Measurements from ENCODE around the gene RNPEPL1.
A peak's percentile ranks its signal among the peaks of the same experiment; 100 is the strongest.

The RNPEPL1 gene

DNA sequence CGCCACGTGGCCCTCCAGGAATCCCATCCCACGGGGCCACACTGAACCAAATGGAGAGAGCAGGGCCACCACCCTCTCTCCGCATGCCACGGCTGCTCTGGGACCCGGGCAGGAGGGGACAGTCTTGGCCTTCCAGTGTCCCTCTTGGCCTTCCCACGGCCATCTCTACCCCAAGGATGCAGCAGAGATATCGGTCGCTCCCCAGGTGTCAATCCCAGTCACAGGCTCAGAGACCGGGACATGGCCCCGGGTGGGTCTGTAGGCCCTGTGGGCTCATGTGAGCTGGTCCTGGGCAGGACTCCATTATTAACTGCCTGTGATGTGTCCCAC lies 33.5 kb downstream of the RNPEPL1 start:
- no peak overlapping the region for H3K4me3 ChIP-seq (replicated peaks; ENCODE audit: low read depth, low read length)
- TF ChIP-seq, protein P1, sequence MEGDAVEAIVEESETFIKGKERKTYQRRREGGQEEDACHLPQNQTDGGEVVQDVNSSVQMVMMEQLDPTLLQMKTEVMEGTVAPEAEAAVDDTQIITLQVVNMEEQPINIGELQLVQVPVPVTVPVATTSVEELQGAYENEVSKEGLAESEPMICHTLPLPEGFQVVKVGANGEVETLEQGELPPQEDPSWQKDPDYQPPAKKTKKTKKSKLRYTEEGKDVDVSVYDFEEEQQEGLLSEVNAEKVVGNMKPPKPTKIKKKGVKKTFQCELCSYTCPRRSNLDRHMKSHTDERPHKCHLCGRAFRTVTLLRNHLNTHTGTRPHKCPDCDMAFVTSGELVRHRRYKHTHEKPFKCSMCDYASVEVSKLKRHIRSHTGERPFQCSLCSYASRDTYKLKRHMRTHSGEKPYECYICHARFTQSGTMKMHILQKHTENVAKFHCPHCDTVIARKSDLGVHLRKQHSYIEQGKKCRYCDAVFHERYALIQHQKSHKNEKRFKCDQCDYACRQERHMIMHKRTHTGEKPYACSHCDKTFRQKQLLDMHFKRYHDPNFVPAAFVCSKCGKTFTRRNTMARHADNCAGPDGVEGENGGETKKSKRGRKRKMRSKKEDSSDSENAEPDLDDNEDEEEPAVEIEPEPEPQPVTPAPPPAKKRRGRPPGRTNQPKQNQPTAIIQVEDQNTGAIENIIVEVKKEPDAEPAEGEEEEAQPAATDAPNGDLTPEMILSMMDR (IDR thresholded peaks at IDR 0.05; ENCODE audit: low read length, missing control alignments) = no peak
- DNase-seq (ENCODE audit: low read depth) = no peak

- DNase-seq (ENCODE audit: low read depth) = no peak
- no peak overlapping the region for H3K4me3 ChIP-seq (replicated peaks; ENCODE audit: low read depth, low read length)
- TF ChIP-seq, protein P1 (IDR thresholded peaks at IDR 0.05; ENCODE audit: low read length, missing control alignments) = no peak
These were observed 34.2 kb downstream of the RNPEPL1 start for GRCh38 chr2:240602266-240603050.

DNA sequence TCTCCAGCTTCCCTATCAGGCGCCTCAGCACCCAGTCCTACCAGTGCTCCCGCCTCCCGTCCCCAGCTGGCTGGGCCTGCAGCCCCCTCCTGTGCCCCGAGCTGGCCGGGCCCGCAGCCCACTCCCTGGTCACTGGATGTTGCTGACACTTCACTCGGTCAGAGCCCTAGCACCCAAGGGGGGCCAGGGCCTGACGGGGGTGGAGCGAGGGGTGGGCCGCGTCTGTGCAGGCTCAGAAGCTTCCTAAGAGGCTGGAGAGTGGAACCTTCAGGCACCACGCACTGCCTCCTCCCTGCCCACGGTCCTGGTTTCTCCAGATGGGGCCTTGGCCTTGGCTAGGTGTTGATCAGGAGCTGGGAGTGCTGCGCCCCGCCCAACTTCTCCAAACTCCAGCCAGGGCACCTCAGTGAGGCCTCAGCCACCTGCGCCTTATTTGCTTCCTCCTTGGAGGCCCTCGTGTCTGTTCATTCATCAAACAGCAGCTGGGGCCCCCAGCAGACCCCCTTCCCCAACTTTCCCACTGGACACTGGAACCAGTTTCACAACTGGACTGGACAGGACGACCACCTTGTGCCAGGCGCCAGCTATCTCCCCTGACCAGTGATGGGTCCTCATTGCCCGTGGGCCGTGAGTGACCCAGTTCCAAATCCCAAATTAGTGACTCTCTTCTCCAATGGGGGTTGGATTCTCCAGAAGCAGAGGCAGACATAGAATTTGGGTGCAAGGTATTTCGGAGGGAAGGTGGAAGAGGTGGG lies 35.0 kb downstream of the RNPEPL1 start:
- DNase-seq (ENCODE audit: low read depth) = no peak
- TF ChIP-seq, protein P1 (IDR thresholded peaks at IDR 0.05; ENCODE audit: low read length, missing control alignments) = no peak

DNA sequence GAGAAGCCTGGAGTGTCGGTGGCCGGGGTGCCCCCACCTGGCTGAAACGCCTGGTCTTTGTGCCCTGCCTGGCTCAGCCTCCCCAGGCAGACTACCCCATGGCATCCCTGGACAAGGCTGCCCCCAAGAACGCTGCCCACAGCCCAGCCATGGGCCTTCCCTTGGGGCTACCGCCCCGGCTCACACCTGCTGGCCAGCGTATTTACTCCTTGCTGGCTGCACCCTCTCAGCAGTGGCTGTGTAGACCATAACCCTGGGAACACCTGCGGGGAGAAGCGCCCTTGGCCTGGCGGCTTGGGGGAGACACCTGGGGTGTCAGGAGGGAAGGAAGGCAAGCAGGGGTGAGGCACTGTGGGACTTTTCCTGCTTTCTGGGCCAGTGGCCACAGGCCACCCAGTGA lies 35.6 kb downstream of the RNPEPL1 start:
- TF ChIP-seq, protein P1 (IDR thresholded peaks at IDR 0.05; ENCODE audit: low read length, missing control alignments) = no peak
- H3K4me3 ChIP-seq (replicated peaks; ENCODE audit: low read depth, low read length) = no peak overlapping the region
- no peak for DNase-seq (ENCODE audit: low read depth)

More for the DNA sequence above, 35.0 kb downstream of the RNPEPL1 start:
- no peak overlapping the region for H3K4me3 ChIP-seq (replicated peaks; ENCODE audit: low read depth, low read length)

GRCh38 chr2:240604291-240604938 lies 36.1 kb downstream of the RNPEPL1 start:
- TF ChIP-seq, protein P1 (IDR thresholded peaks at IDR 0.05; ENCODE audit: low read length, missing control alignments) = peak; percentile 60
- DNase-seq (ENCODE audit: low read depth) = peak; percentile 71
- no peak overlapping the region for H3K4me3 ChIP-seq (replicated peaks; ENCODE audit: low read depth, low read length)

GRCh38 chr2:240604939-240605716 lies 36.8 kb downstream of the RNPEPL1 start:
- TF ChIP-seq, protein P1 (IDR thresholded peaks at IDR 0.05; ENCODE audit: low read length, missing control alignments) = no peak
- H3K4me3 ChIP-seq (replicated peaks; ENCODE audit: low read depth, low read length) = no peak overlapping the region
- DNase-seq (ENCODE audit: low read depth) = no peak
